GM18870 (cell line): ENCODE results near the gene TRABD2B.

Source experiments
- ATAC-seq: cut with Tn5 transposase; IDR thresholded peaks from one replicate; pipeline ENCODE4 v1.9.1; 2021; ENCODE audit warnings: moderate library complexity; ENCODE audit not compliant: unreplicated experiment

TRABD2B gene

GRCh38 chr1:47810964-47811682 lies 186.1 kb downstream of the TRABD2B start:
- no peak for ATAC-seq

- no peak for ATAC-seq
Measured at GRCh38 chr1:47809301-47810084, 187.7 kb downstream of the TRABD2B start.

GRCh38 chr1:47808612-47809011 lies 188.6 kb downstream of the TRABD2B start:
- no peak for ATAC-seq

- no peak for ATAC-seq
Measured at GRCh38 chr1:47805921-47806361, 191.2 kb downstream of the TRABD2B start.

GRCh38 chr1:47805018-47805417 lies 192.2 kb downstream of the TRABD2B start:
- ATAC-seq: no peak

GRCh38 chr1:47803815-47804501 lies 193.2 kb downstream of the TRABD2B start:
- ATAC-seq: no peak

GRCh38 chr1:47797575-47797974 lies 199.6 kb downstream of the TRABD2B start:
- ATAC-seq: no peak

- no peak for ATAC-seq
Measured at GRCh38 chr1:47796626-47797025, 200.6 kb downstream of the TRABD2B start.

GRCh38 chr1:47795102-47795501 lies 202.1 kb downstream of the TRABD2B start:
- no peak for ATAC-seq

GRCh38 chr1:47794530-47794929 lies 202.7 kb downstream of the TRABD2B start:
- no peak for ATAC-seq

- ATAC-seq: no peak
Measured at GRCh38 chr1:47794081-47794480, 203.1 kb downstream of the TRABD2B start.

GRCh38 chr1:47793563-47793962 lies 203.6 kb downstream of the TRABD2B start:
- no peak for ATAC-seq

GRCh38 chr1:47792779-47793178 lies 204.4 kb downstream of the TRABD2B start:
- ATAC-seq: no peak

GRCh38 chr1:47791879-47792608 lies 205.1 kb downstream of the TRABD2B start:
- no peak for ATAC-seq

GRCh38 chr1:47788761-47789160 lies 208.4 kb downstream of the TRABD2B start:
- ATAC-seq: no peak

- no peak for ATAC-seq
Measured at GRCh38 chr1:47787560-47787959, 209.6 kb downstream of the TRABD2B start.

- no peak for ATAC-seq
Measured at GRCh38 chr1:47786316-47786715, 210.9 kb downstream of the TRABD2B start.

- ATAC-seq: no peak
Measured at GRCh38 chr1:47785561-47786271, 211.5 kb downstream of the TRABD2B start.

GRCh38 chr1:47785118-47785517 lies 212.1 kb downstream of the TRABD2B start:
- no peak for ATAC-seq

GRCh38 chr1:47784497-47784822 lies 212.7 kb downstream of the TRABD2B start:
- ATAC-seq: no peak
